Measurements from ENCODE around the gene ACADSB. TPM values are rescaled to one million over a fixed set of nuclear protein-coding genes. Genes with fewer than 3 reads are reported as not detected.

Gene ACADSB
- total RNA-seq, 4 donors from 2014 or later = 16.2 to 40.2 (median 22.0) TPM

DNA sequence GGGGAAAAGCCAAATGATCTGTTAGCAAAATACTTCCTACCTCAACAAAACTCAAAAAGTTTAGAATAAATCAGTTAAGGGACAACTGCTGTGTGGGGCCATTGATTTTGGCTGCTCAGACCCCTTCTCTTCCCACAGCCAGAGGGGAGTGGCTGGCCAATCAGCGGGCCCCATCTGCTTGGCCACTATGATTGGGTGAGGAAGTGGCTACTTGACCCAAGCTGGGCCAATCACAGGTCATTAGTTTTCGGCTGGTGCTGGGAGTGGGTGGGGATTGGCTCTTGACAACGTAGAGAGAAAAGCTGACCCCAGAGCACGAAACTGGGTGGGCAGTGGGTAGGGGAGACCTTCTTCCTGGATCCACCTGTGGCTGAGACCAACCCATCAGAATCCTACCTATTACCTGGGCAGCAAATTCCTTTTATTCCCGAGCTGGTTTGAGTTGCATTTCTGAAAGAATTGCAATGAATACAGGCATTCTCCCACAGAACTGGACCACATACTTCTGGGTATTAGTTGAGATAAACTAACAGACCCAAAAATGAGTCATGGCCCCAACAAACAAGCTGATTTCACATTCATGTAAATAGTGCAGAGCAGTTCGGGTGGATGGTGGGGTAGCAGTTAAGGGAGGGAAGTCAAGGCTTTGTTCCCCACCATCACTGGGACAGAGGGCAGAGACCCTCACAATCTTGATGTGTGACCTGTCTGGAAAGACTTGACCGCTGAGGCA is 91.4 kb downstream of the ACADSB start:
- Histone ChIP-seq H3K4me3 (no peak overlapping the region), H3K4me1 (no peaks in the 10 kb centered on the region), H3K27me3 (peaks cover 0 to 3% (median 0%) of the 10 kb centered on the region in 3 donors), H3K9me3 (no peaks in the 10 kb centered on the region), H3K36me3 (no peaks in the 10 kb centered on the region), H3K27ac (no peak overlapping the region)
- ATAC-seq (no peak), DNase-seq (no peak)
- intact Hi-C loops (cut with DNase I; ENCODE audit: low total_unique reads) = no loop called here
- TF ChIP-seq POLR2A (IDR thresholded peaks at IDR 0.05) = no peak
- TF ChIP-seq, protein P1, sequence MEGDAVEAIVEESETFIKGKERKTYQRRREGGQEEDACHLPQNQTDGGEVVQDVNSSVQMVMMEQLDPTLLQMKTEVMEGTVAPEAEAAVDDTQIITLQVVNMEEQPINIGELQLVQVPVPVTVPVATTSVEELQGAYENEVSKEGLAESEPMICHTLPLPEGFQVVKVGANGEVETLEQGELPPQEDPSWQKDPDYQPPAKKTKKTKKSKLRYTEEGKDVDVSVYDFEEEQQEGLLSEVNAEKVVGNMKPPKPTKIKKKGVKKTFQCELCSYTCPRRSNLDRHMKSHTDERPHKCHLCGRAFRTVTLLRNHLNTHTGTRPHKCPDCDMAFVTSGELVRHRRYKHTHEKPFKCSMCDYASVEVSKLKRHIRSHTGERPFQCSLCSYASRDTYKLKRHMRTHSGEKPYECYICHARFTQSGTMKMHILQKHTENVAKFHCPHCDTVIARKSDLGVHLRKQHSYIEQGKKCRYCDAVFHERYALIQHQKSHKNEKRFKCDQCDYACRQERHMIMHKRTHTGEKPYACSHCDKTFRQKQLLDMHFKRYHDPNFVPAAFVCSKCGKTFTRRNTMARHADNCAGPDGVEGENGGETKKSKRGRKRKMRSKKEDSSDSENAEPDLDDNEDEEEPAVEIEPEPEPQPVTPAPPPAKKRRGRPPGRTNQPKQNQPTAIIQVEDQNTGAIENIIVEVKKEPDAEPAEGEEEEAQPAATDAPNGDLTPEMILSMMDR (IDR thresholded peaks at IDR 0.05 in 4 of 5, conservative IDR thresholded peaks at IDR 0.05 in 1 of 5) = no peak
- in situ Hi-C loops (cut with MboI; ENCODE audit: low sequenced_read_pairs in 4 of 4) = no loop called here

DNA sequence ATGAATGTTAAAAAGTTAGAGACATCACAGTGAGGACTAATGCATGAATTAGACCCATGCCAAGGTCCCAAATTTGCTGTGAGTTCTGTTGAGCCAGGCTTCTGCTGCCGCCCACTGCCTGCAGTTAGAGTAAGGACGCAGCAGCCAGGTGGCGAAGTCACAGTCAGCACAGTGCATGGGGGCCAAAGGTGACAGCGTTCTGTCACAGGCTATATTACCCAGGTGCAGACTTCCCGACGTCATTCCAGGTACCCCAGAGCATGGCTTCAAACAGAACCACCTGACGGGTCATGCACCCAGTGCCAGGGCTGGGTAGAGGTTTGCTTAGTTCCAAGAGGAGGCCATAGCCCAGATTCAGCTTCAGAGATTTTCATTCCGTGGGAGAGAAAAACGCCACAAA is 93.1 kb downstream of the ACADSB start:
- intact Hi-C loops (cut with DNase I; ENCODE audit: low total_unique reads) = no loop called here
- no peak overlapping the region for H3K4me3 ChIP-seq
- no peak overlapping the region for H3K27ac ChIP-seq
- in situ Hi-C loops (cut with MboI; ENCODE audit: low sequenced_read_pairs in 4 of 4) = no loop called here
- H3K9me3 ChIP-seq = no peaks in the 10 kb centered on the region
- TF ChIP-seq, protein P1 (IDR thresholded peaks at IDR 0.05 in 4 of 5, conservative IDR thresholded peaks at IDR 0.05 in 1 of 5) = no peak
- TF ChIP-seq POLR2A (IDR thresholded peaks at IDR 0.05) = no peak
- DNase-seq (no peak), ATAC-seq (no peak)
- no peaks in the 10 kb centered on the region for H3K36me3 ChIP-seq
- H3K4me1 ChIP-seq = no peaks in the 10 kb centered on the region
- no peaks in the 10 kb centered on the region for H3K27me3 ChIP-seq

DNA sequence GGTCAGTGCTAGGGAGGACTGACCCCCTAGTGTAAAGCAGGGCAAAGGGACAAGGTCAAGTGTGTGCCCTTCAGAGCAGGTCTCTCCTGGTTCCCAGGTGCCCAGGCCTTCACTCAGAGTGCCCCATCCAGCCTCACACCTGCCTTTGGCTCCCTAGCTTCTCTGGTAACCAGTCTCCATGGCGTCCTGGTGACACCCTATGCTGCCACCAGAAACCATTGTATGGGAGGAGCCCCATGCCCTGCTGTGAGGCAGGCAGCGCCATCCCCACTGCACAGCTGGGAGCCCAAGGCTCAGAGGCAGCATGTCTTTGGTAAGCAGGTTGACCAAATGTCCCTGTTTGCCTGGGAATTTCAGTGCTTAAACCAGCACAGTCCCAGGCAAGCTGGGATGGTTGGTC is 93.9 kb downstream of the ACADSB start:
- in situ Hi-C loops (cut with MboI; ENCODE audit: low sequenced_read_pairs in 4 of 4) = no loop called here
- no peaks in the 10 kb centered on the region for H3K27me3 ChIP-seq
- no peak for DNase-seq

DNA sequence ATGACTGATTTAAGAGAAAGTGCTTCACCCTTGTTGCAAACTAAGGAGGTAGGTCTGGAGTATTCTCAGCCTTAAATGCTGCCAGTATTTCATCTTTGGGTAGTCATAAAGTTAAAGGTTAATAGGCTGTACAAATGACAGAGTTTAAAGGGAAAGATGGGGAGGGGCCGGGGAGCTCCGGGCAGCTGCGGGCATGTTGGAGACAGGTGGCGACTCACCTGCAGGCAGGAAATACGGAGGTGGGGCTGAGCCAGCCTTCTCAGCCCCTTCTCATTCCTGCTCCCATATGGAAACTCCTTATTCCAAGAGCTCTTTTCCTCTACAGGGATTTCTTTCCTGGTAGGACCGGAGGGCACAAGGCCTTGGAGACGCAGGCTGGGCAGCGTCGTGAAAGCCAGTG is 95.1 kb downstream of the ACADSB start:
- TF ChIP-seq POLR2A (IDR thresholded peaks at IDR 0.05) = no peak
- TF ChIP-seq, protein P1 (IDR thresholded peaks at IDR 0.05 in 4 of 5, conservative IDR thresholded peaks at IDR 0.05 in 1 of 5) = no peak

More for the DNA sequence above, 93.9 kb downstream of the ACADSB start:
- TF ChIP-seq, protein P1 (IDR thresholded peaks at IDR 0.05 in 4 of 5, conservative IDR thresholded peaks at IDR 0.05 in 1 of 5) = no peak
- no peak for TF ChIP-seq POLR2A (IDR thresholded peaks at IDR 0.05)
- Histone ChIP-seq H3K4me3 (no peak overlapping the region), H3K9me3 (no peaks in the 10 kb centered on the region), H3K4me1 (no peaks in the 10 kb centered on the region), H3K27ac (no peak overlapping the region), H3K36me3 (no peaks in the 10 kb centered on the region)
- intact Hi-C loops (cut with DNase I; ENCODE audit: low total_unique reads) = no loop called here
- no peak for ATAC-seq

More for the DNA sequence above, 95.1 kb downstream of the ACADSB start:
- Histone ChIP-seq H3K4me1 (no peaks in the 10 kb centered on the region), H3K9me3 (no peaks in the 10 kb centered on the region), H3K4me3 (no peak overlapping the region), H3K27ac (no peak overlapping the region), H3K27me3 (no peaks in the 10 kb centered on the region), H3K36me3 (no peaks in the 10 kb centered on the region)
- in situ Hi-C loops (cut with MboI; ENCODE audit: low sequenced_read_pairs in 4 of 4) (no loop called here), intact Hi-C loops (cut with DNase I; ENCODE audit: low total_unique reads) (no loop called here)
- no peak for DNase-seq
- ATAC-seq = no peak

Other genes starting within 250 kb of the ACADSB start
- gene CUZD1, start 163.1 kb upstream of the ACADSB start, total RNA-seq = under 1 TPM in 1 of 4 donors, not detected in 3; 0.09 TPM
- not detected for gene FAM24B, start 129.4 kb upstream of the ACADSB start, total RNA-seq
- gene FAM24A, start 98.4 kb upstream of the ACADSB start, total RNA-seq = not detected
- gene C10orf88, start 54.8 kb upstream of the ACADSB start, total RNA-seq = 1 to 10 TPM; 4.2 to 9.6 (median 6.8) TPM
- gene PSTK, start 28.6 kb upstream of the ACADSB start, total RNA-seq = 1 to 10 TPM; 2.2 to 7.0 (median 4.4) TPM
- gene IKZF5, start 211 bp upstream of the ACADSB start, total RNA-seq = 10 to 100 TPM in 1 of 4 donors, 1 to 10 TPM in 3; 4.3 to 11.0 (median 7.7) TPM
- gene HMX3, start 127.0 kb downstream of the ACADSB start, total RNA-seq = not detected
- gene HMX2, start 139.1 kb downstream of the ACADSB start, total RNA-seq = not detected
- 10 to 100 TPM; 43.0 to 84.0 (median 49.2) TPM for gene BUB3, start 145.4 kb downstream of the ACADSB start, total RNA-seq